Measurements from ENCODE around the gene PRR5. TPM values are rescaled to one million over a fixed set of nuclear protein-coding genes. Genes with fewer than 3 reads are reported as not detected.

PRR5 gene
- total RNA-seq, 1 experiment from 2014 or later: 26.9 TPM

GRCh38 chr22:44753189-44754042 lies 51.4 kb downstream of the PRR5 start:
- TF ChIP-seq FOSL1 (IDR thresholded peaks at IDR 0.05; ENCODE audit: low read depth): no peak
- TF ChIP-seq, protein P1, sequence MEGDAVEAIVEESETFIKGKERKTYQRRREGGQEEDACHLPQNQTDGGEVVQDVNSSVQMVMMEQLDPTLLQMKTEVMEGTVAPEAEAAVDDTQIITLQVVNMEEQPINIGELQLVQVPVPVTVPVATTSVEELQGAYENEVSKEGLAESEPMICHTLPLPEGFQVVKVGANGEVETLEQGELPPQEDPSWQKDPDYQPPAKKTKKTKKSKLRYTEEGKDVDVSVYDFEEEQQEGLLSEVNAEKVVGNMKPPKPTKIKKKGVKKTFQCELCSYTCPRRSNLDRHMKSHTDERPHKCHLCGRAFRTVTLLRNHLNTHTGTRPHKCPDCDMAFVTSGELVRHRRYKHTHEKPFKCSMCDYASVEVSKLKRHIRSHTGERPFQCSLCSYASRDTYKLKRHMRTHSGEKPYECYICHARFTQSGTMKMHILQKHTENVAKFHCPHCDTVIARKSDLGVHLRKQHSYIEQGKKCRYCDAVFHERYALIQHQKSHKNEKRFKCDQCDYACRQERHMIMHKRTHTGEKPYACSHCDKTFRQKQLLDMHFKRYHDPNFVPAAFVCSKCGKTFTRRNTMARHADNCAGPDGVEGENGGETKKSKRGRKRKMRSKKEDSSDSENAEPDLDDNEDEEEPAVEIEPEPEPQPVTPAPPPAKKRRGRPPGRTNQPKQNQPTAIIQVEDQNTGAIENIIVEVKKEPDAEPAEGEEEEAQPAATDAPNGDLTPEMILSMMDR (IDR thresholded peaks at IDR 0.05 in 2 of 3, conservative IDR thresholded peaks at IDR 0.05 in 1 of 3; ENCODE audit: borderline replicate concordance in 1 of 3, insufficient read depth in 1 of 3, low read depth in 2 of 3, low read length in 2 of 3): no peak
- TF ChIP-seq JUND (IDR thresholded peaks at IDR 0.05): no peak
- no peak for TF ChIP-seq RAD21 (IDR thresholded peaks at IDR 0.05; ENCODE audit: low read depth)
- TF ChIP-seq ATF3 (IDR thresholded peaks at IDR 0.05): no peak
- TF ChIP-seq ZNF274 (IDR thresholded peaks at IDR 0.05; ENCODE audit: low read depth, low read length): no peak
- TF ChIP-seq CEBPB (IDR thresholded peaks at IDR 0.05; ENCODE audit: low read depth): no peak
- TF ChIP-seq, protein P2, sequence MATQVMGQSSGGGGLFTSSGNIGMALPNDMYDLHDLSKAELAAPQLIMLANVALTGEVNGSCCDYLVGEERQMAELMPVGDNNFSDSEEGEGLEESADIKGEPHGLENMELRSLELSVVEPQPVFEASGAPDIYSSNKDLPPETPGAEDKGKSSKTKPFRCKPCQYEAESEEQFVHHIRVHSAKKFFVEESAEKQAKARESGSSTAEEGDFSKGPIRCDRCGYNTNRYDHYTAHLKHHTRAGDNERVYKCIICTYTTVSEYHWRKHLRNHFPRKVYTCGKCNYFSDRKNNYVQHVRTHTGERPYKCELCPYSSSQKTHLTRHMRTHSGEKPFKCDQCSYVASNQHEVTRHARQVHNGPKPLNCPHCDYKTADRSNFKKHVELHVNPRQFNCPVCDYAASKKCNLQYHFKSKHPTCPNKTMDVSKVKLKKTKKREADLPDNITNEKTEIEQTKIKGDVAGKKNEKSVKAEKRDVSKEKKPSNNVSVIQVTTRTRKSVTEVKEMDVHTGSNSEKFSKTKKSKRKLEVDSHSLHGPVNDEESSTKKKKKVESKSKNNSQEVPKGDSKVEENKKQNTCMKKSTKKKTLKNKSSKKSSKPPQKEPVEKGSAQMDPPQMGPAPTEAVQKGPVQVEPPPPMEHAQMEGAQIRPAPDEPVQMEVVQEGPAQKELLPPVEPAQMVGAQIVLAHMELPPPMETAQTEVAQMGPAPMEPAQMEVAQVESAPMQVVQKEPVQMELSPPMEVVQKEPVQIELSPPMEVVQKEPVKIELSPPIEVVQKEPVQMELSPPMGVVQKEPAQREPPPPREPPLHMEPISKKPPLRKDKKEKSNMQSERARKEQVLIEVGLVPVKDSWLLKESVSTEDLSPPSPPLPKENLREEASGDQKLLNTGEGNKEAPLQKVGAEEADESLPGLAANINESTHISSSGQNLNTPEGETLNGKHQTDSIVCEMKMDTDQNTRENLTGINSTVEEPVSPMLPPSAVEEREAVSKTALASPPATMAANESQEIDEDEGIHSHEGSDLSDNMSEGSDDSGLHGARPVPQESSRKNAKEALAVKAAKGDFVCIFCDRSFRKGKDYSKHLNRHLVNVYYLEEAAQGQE (IDR thresholded peaks at IDR 0.05; ENCODE audit: low read depth): no peak
- no peak for TF ChIP-seq ELF1 (IDR thresholded peaks at IDR 0.05; ENCODE audit: borderline replicate concordance, low read depth)
- TF ChIP-seq POLR2AphosphoS5 (IDR thresholded peaks at IDR 0.05; ENCODE audit: low read depth, low read length): no peak
- TF ChIP-seq SIN3A (IDR thresholded peaks at IDR 0.05; ENCODE audit: low read depth): no peak
- no peak for TF ChIP-seq EGR1 (IDR thresholded peaks at IDR 0.05; ENCODE audit: low read depth)
- ChIA-PET CTCF (no interaction called here), RAD21 (ENCODE audit: low non-redundant PET in 1 of 2, low total read pairs in 2 of 2, uncharacterized antibody in 2 of 2, unreplicated experiment in 2 of 2) (no interaction called here), POLR2A (interaction anchor here (1.4 kb wide), 1 partner anchor 9 kb away, joined by 5 read pairs; no protein-coding TSS in a partner anchor)
- H3K27ac ChIP-seq (ENCODE audit: low read depth, low read length): peak overlapping the region; percentile 76
- intact Hi-C loops (cut with micrococcal nuclease): no loop called here
- peak overlapping the region; percentile 93 for H3K4me2 ChIP-seq (ENCODE audit: low read length)
- H3K9me3 ChIP-seq (ENCODE audit: control insufficient read depth in 1 of 2, insufficient read depth in 1 of 2, low read depth in 1 of 2, low read length in 2 of 2): no peaks in the 10 kb centered on the region
- DNase-seq (ENCODE audit: low read depth, low spot score) (no peak), ATAC-seq (peak; percentile 17)
- no TSS peak for BruUV-seq (replicated peaks)
- no peak overlapping the region for H2AFZ ChIP-seq (ENCODE audit: low read depth, low read length, poor library complexity, severe bottlenecking)
- H3K79me2 ChIP-seq (ENCODE audit: insufficient read depth, low read length): peaks cover 58% of the 10 kb centered on the region
- no peaks in the 10 kb centered on the region for H3K9me2 ChIP-seq (ENCODE audit: insufficient read depth)
- peak overlapping the region; percentile 89 to 97 for H3K4me3 ChIP-seq (replicated peaks in 1 of 2; ENCODE audit: low read depth in 1 of 2, low read length in 2 of 2)
- peaks cover 63 to 76% of the 10 kb centered on the region in 2 experiments for H3K4me1 ChIP-seq (ENCODE audit: control insufficient read depth in 1 of 2, insufficient read depth in 2 of 2, low read length in 2 of 2)
- H3K27me3 ChIP-seq (ENCODE audit: insufficient read depth, low read length): no peaks in the 10 kb centered on the region
- peaks cover 7% of the 10 kb centered on the region; the same call in 1 of the 2 replicates for H4K20me1 ChIP-seq (ENCODE audit: insufficient read depth)
- peak overlapping the region; percentile 94 for H3K9ac ChIP-seq (ENCODE audit: low read length)
- no peaks in the 10 kb centered on the region for H3K36me3 ChIP-seq (ENCODE audit: control insufficient read depth in 1 of 2, insufficient read depth in 2 of 2, low read length in 2 of 2)
